Ishikawa (cell line): Measurements from ENCODE around the gene PSORS1C1.

Experiments
- CEBPB ChIP-seq: IDR thresholded peaks from 2 replicates; pipeline ENCODE4 v1.6.1; 2012
- CREB1 ChIP-seq: IDR thresholded peaks from 2 replicates; pipeline ENCODE4 v1.6.1; 2012; ENCODE audit warnings: low read depth
- EGR1 ChIP-seq: IDR thresholded peaks from 2 replicates; pipeline ENCODE4 v1.6.1; 2012
- EP300 ChIP-seq: IDR thresholded peaks from 2 replicates; pipeline ENCODE4 v1.6.1; 2012; ENCODE audit warnings: borderline replicate concordance
- FOXM1 ChIP-seq: IDR thresholded peaks from 2 replicates; pipeline ENCODE4 v1.6.1; 2012; ENCODE audit warnings: low read depth, borderline replicate concordance
- NFIC ChIP-seq: IDR thresholded peaks from 2 replicates; pipeline ENCODE4 v1.6.1; 2012
- RAD21 ChIP-seq: IDR thresholded peaks from 2 replicates; pipeline ENCODE4 v1.6.1; 2012; ENCODE audit warnings: low read depth
- TAF1 ChIP-seq: IDR thresholded peaks from 2 replicates; pipeline ENCODE4 v1.6.1; 2012; ENCODE audit warnings: low read depth, mild to moderate bottlenecking
- TCF12 ChIP-seq: IDR thresholded peaks from 2 replicates; pipeline ENCODE4 v1.6.1; 2012; ENCODE audit warnings: low read depth
- TEAD4 ChIP-seq: IDR thresholded peaks from 2 replicates; pipeline ENCODE4 v1.6.1; 2012
- YY1 ChIP-seq: IDR thresholded peaks from 2 replicates; pipeline ENCODE4 v1.6.1; 2012; ENCODE audit warnings: low read depth
- ZBTB7A ChIP-seq: IDR thresholded peaks from 2 replicates; pipeline ENCODE4 v1.6.1; 2012; ENCODE audit warnings: low read depth
- TF ChIP-seq, protein P1 (sequence below): IDR thresholded peaks from 2 replicates; pipeline ENCODE4 v1.6.1; 2012; ENCODE audit warnings: low read depth, mild to moderate bottlenecking
- TF ChIP-seq, protein P2 (sequence below): IDR thresholded peaks from 2 replicates; pipeline ENCODE4 v1.6.1; 2012
- TF ChIP-seq, protein P3 (sequence below): IDR thresholded peaks from 2 replicates; pipeline ENCODE4 v1.6.1; 2012

Gene PSORS1C1

DNA sequence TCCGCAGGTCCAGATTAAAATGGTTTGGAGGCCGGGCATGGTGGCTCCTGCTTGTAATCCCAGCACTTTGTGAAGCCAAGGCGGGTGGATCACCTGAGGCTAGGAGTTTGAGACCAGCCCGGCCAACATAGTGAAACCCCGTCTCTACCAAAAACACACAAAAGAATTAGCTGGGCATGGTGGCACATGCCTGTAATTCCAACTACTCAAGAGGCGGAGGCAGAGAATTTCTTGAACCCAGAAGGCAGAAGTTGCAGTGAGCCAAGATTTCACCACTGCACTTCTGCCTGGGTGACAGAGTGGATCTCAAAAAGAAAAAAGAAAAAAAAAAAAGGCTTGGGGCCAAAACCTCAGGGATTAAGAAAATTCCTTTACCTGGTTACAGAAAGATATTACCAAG lies 32.7 kb upstream of the PSORS1C1 start:
- TF ChIP-seq, protein P1, sequence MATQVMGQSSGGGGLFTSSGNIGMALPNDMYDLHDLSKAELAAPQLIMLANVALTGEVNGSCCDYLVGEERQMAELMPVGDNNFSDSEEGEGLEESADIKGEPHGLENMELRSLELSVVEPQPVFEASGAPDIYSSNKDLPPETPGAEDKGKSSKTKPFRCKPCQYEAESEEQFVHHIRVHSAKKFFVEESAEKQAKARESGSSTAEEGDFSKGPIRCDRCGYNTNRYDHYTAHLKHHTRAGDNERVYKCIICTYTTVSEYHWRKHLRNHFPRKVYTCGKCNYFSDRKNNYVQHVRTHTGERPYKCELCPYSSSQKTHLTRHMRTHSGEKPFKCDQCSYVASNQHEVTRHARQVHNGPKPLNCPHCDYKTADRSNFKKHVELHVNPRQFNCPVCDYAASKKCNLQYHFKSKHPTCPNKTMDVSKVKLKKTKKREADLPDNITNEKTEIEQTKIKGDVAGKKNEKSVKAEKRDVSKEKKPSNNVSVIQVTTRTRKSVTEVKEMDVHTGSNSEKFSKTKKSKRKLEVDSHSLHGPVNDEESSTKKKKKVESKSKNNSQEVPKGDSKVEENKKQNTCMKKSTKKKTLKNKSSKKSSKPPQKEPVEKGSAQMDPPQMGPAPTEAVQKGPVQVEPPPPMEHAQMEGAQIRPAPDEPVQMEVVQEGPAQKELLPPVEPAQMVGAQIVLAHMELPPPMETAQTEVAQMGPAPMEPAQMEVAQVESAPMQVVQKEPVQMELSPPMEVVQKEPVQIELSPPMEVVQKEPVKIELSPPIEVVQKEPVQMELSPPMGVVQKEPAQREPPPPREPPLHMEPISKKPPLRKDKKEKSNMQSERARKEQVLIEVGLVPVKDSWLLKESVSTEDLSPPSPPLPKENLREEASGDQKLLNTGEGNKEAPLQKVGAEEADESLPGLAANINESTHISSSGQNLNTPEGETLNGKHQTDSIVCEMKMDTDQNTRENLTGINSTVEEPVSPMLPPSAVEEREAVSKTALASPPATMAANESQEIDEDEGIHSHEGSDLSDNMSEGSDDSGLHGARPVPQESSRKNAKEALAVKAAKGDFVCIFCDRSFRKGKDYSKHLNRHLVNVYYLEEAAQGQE = no peak
- no peak for TF ChIP-seq YY1
- TF ChIP-seq FOXM1 = no peak
- TF ChIP-seq EP300 = no peak
- TF ChIP-seq TEAD4 = no peak
- TF ChIP-seq RAD21 = no peak
- TF ChIP-seq, protein P2, sequence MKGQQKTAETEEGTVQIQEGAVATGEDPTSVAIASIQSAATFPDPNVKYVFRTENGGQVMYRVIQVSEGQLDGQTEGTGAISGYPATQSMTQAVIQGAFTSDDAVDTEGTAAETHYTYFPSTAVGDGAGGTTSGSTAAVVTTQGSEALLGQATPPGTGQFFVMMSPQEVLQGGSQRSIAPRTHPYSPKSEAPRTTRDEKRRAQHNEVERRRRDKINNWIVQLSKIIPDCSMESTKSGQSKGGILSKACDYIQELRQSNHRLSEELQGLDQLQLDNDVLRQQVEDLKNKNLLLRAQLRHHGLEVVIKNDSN = no peak
- no peak for TF ChIP-seq TAF1
- TF ChIP-seq CEBPB = no peak
- no peak for TF ChIP-seq EGR1
- TF ChIP-seq, protein P3, sequence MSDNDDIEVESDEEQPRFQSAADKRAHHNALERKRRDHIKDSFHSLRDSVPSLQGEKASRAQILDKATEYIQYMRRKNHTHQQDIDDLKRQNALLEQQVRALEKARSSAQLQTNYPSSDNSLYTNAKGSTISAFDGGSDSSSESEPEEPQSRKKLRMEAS = no peak
- TF ChIP-seq ZBTB7A = no peak
- no peak for TF ChIP-seq NFIC
- no peak for TF ChIP-seq CREB1
- no peak for TF ChIP-seq TCF12

DNA sequence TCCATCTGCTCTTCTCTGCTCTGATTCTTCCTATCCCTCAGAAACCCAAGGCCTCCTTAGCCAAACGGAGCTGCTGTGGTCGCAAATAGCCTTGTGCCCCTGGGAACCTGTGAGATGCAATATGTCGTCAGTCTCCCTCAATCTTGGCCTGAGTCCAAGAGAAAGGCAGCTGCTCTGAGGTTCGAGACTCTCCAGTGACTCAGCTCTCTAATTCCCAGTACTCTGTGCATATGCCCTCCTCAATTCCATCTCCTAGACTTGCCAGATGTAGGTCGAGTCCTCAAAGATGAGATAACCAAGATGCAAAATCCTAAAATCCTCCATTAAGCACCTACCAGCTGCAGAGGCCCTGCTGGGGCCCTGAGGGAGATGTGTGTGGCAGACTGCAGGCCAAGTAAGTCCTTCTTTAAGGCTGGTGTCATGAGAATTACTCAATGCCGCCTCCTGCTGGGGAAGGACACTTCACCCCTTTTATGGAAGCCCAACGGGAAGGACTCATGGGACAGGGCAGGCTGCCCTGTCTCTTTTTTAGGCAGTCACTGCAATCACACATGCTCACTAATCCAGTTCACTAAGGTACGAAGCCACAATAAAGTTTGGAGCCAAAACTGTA lies 30.8 kb upstream of the PSORS1C1 start:
- TF ChIP-seq, protein P3 = no peak
- TF ChIP-seq NFIC = peak; percentile 13; the same call in 1 of the 2 replicates
- no peak for TF ChIP-seq TCF12
- TF ChIP-seq RAD21 = 0 out of 2 replicates have a peak, but pooled peaks have one; percentile 12
- TF ChIP-seq, protein P2 = no peak
- TF ChIP-seq FOXM1 = no peak

DNA sequence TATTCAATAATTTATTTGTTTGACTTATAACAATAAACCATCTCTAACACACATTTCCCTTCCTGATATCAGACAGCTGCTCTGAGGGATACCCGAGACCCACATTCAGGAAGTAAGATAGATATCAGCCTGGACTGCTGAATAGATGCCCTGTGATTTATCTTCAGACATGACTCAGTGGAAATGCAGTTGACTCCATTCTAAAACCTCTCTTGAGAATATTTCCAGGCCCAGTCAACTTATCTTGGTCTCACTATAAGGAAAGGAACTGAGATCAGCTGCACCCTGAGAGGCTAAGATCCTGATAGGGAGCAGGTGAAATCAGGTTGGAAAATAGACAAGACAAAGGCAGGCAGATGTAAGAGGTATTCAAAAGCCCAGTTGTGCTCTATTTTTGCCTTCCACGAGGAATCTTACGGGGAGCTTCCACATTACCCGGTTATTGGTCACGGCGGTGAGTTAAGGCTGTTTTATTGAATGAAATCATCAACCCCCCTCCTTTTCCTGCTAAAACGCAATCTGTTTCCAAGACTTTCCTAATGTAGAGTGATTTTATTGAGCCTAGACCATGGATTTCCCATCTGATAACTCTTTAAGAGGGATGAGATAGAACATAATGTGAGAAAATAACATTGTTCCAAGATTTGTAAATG lies 27.7 kb upstream of the PSORS1C1 start:
- TF ChIP-seq, protein P3 = no peak
- TF ChIP-seq, protein P2 = no peak
- TF ChIP-seq YY1 (no peak), CREB1 (no peak), RAD21 (no peak), TEAD4 (no peak), ZBTB7A (no peak), TAF1 (no peak), CEBPB (no peak), TCF12 (no peak), NFIC (no peak), EP300 (no peak), FOXM1 (no peak), EGR1 (no peak)
- TF ChIP-seq, protein P1 = no peak

DNA sequence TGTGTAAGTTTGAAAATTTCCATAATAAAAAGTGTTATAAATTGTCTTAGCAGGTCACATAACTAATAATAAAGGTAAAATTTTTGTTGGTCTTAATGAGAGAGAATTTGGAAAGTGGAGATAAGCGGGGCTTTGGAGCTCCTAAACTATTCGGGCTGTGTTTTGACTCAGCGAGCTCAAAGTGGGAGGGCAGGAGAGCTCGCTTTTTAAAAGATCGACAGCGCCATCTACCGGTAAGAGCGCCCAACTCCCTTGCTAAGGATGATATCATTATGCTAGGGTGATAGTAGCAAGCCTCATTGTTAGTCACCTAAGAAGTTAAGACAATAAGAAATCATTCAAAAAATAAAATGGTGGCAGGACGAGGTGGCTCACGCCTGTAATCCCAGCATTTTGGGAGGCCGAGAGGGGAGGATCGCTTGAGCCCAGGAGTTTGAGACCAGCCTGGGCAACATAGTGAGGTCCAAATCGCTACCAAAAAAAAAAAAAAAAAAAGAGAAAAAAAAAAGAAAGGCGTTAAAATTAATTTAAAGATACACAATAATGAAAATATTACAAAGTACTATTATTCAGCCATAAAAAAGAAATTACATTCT lies 27.0 kb upstream of the PSORS1C1 start:
- TF ChIP-seq, protein P1 = no peak
- TF ChIP-seq RAD21 = peak; percentile 80
